Measurements from ENCODE around the gene SREK1IP1. TPM values are rescaled to one million over a fixed set of nuclear protein-coding genes. Genes with fewer than 3 reads are reported as not detected.

Gene SREK1IP1
- polyA plus RNA-seq, 3 donors: 22.1 to 26.3 (median 24.3) TPM

- DNase-seq (ENCODE audit: low read depth in 3 of 3, low spot score in 2 of 3): no peak
Measured at GRCh38 chr5:64688965-64689364, 79.5 kb downstream of the SREK1IP1 start.

GRCh38 chr5:64688391-64688790, 80.1 kb downstream of the SREK1IP1 start:
- no peak for DNase-seq (ENCODE audit: low read depth in 3 of 3, low spot score in 2 of 3)

GRCh38 chr5:64685866-64686265, 82.6 kb downstream of the SREK1IP1 start:
- DNase-seq (ENCODE audit: low read depth in 3 of 3, low spot score in 2 of 3): no peak

- no peak for DNase-seq (ENCODE audit: low read depth in 3 of 3, low spot score in 2 of 3)
Measured at GRCh38 chr5:64682608-64683007, 85.9 kb downstream of the SREK1IP1 start.

GRCh38 chr5:64680289-64680688, 88.2 kb downstream of the SREK1IP1 start:
- no peak for DNase-seq (ENCODE audit: low read depth in 3 of 3, low spot score in 2 of 3)

GRCh38 chr5:64678374-64678773, 90.1 kb downstream of the SREK1IP1 start:
- no peak for DNase-seq (ENCODE audit: low read depth in 3 of 3, low spot score in 2 of 3)

GRCh38 chr5:64671678-64672077, 96.8 kb downstream of the SREK1IP1 start:
- DNase-seq (ENCODE audit: low read depth in 3 of 3, low spot score in 2 of 3): no peak

GRCh38 chr5:64670277-64670676, 98.2 kb downstream of the SREK1IP1 start:
- no peak for DNase-seq (ENCODE audit: low read depth in 3 of 3, low spot score in 2 of 3)

Other genes with a start within 250 kb of the SREK1IP1 start
- under 1 TPM in 1 of 3 donors, not detected in 2; 0.34 TPM for gene SHISAL2B, start 78.2 kb downstream of the SREK1IP1 start, polyA plus RNA-seq (ENCODE audit: insufficient read length in 3 of 3)
- gene CWC27, start 239 bp upstream of the SREK1IP1 start, polyA plus RNA-seq (ENCODE audit: insufficient read length in 3 of 3): 10 to 100 TPM; 44.1 to 47.6 (median 45.9) TPM